ENCODE measurements around the gene AOX1.

DNA sequence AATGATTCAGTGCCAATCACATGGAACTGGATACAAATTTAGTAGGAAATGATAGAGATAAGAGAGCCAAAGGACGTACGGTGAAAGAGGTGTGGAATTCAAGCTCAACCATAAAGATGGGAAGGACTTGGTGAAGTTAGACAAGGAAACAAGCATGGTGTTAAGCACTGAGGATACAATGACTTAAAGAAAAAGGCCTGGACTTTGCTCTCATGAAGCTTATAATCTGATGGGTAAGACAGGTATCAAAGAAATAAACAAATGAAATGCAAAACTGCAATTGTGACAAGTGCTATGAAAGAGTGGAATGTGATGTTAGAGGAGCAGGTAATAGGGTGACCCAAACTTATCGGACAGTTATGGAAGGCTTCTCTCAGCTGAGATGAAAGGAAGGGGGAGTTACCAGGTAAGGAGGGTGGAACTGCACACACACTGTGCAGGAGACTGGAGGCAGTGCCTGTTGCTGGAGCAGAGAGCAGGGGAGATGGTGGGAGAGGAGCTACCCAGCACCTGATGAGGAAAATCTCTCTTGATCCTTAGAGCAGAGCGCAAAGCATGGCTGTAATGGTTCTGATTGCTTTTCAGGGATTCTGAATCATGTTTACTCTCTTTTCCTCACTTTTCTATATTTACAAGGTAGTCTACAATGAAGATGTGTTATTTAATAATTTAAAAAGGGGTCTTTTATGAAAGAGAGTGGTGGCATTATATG, 118.3 kb downstream of the AOX1 start:
- TF ChIP-seq, protein P1, sequence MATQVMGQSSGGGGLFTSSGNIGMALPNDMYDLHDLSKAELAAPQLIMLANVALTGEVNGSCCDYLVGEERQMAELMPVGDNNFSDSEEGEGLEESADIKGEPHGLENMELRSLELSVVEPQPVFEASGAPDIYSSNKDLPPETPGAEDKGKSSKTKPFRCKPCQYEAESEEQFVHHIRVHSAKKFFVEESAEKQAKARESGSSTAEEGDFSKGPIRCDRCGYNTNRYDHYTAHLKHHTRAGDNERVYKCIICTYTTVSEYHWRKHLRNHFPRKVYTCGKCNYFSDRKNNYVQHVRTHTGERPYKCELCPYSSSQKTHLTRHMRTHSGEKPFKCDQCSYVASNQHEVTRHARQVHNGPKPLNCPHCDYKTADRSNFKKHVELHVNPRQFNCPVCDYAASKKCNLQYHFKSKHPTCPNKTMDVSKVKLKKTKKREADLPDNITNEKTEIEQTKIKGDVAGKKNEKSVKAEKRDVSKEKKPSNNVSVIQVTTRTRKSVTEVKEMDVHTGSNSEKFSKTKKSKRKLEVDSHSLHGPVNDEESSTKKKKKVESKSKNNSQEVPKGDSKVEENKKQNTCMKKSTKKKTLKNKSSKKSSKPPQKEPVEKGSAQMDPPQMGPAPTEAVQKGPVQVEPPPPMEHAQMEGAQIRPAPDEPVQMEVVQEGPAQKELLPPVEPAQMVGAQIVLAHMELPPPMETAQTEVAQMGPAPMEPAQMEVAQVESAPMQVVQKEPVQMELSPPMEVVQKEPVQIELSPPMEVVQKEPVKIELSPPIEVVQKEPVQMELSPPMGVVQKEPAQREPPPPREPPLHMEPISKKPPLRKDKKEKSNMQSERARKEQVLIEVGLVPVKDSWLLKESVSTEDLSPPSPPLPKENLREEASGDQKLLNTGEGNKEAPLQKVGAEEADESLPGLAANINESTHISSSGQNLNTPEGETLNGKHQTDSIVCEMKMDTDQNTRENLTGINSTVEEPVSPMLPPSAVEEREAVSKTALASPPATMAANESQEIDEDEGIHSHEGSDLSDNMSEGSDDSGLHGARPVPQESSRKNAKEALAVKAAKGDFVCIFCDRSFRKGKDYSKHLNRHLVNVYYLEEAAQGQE (IDR thresholded peaks at IDR 0.05; ENCODE audit: low read depth, low read length), result no peak
- TF ChIP-seq RXRA (IDR thresholded peaks at IDR 0.05; ENCODE audit: borderline replicate concordance, low read depth) (no peak), SMC3 (IDR thresholded peaks at IDR 0.05; ENCODE audit: low read depth, low read length) (no peak), EP300 (IDR thresholded peaks at IDR 0.05; ENCODE audit: borderline replicate concordance in 1 of 2, low read depth in 1 of 2, low read length in 1 of 2) (no peak), SIN3A (IDR thresholded peaks at IDR 0.05; ENCODE audit: borderline replicate concordance, low read depth, low read length) (no peak), RFX5 (IDR thresholded peaks at IDR 0.05; ENCODE audit: low read length) (no peak), RAD21 (IDR thresholded peaks at IDR 0.05; ENCODE audit: low read length) (no peak)
- TF ChIP-seq, protein P2, sequence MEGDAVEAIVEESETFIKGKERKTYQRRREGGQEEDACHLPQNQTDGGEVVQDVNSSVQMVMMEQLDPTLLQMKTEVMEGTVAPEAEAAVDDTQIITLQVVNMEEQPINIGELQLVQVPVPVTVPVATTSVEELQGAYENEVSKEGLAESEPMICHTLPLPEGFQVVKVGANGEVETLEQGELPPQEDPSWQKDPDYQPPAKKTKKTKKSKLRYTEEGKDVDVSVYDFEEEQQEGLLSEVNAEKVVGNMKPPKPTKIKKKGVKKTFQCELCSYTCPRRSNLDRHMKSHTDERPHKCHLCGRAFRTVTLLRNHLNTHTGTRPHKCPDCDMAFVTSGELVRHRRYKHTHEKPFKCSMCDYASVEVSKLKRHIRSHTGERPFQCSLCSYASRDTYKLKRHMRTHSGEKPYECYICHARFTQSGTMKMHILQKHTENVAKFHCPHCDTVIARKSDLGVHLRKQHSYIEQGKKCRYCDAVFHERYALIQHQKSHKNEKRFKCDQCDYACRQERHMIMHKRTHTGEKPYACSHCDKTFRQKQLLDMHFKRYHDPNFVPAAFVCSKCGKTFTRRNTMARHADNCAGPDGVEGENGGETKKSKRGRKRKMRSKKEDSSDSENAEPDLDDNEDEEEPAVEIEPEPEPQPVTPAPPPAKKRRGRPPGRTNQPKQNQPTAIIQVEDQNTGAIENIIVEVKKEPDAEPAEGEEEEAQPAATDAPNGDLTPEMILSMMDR (IDR thresholded peaks at IDR 0.05), result no peak
- TF ChIP-seq, protein P3, sequence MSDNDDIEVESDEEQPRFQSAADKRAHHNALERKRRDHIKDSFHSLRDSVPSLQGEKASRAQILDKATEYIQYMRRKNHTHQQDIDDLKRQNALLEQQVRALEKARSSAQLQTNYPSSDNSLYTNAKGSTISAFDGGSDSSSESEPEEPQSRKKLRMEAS (IDR thresholded peaks at IDR 0.05; ENCODE audit: low read depth), result no peak
